ENCODE results near the gene ADCY7. TPM values are rescaled to one million over a fixed set of nuclear protein-coding genes. Genes with fewer than 3 reads are reported as not detected.

The ADCY7 gene
- total and polyA plus RNA-seq, 2 donors (not counting 1 experiment from before 2014, with no cell fraction given): 9.9 to 34.0 TPM

- no peak for DNase-seq (ENCODE audit: low read depth in 2 of 2)
- H3K27me3 ChIP-seq (ENCODE audit: control insufficient read depth, insufficient read depth, low read length): no peaks in the 10 kb centered on the region
- H3K4me3 ChIP-seq (replicated peaks in 1 of 4; ENCODE audit: control extremely low read depth in 1 of 4, insufficient read depth in 1 of 4, low read depth in 3 of 4, low read length in 4 of 4): peak overlapping the region; percentile 29 to 62 (median 52)
- H2AFZ ChIP-seq (ENCODE audit: low read length): peak overlapping the region; percentile 39
- H3K79me2 ChIP-seq (ENCODE audit: control insufficient read depth, insufficient read depth, low read length): no peaks in the 10 kb centered on the region
- no peaks in the 10 kb centered on the region for H4K20me1 ChIP-seq (ENCODE audit: control insufficient read depth, extremely low read depth, insufficient read depth, low read length)
- peaks cover 10% of the 10 kb centered on the region for H3K4me1 ChIP-seq (ENCODE audit: control insufficient read depth, extremely low read depth, insufficient read depth, low read length)
- no peak for TF ChIP-seq EZH2 (IDR thresholded peaks at IDR 0.05; ENCODE audit: low read length, missing control alignments)
- no peak for TF ChIP-seq CTCF (conservative IDR thresholded peaks at IDR 0.05 in 1 of 2, IDR thresholded peaks at IDR 0.05 in 1 of 2; ENCODE audit: low read depth in 1 of 2, low read length in 2 of 2)
- H3K27ac ChIP-seq (ENCODE audit: insufficient read depth, low read length): no peak overlapping the region
- no peaks in the 10 kb centered on the region for H3K9me3 ChIP-seq (ENCODE audit: control insufficient read depth, insufficient read depth, low read depth, low read length)
- H3K4me2 ChIP-seq (ENCODE audit: extremely low read depth, insufficient read depth, low read length): peak overlapping the region; percentile 79
- peak overlapping the region; percentile 67 for H3K9ac ChIP-seq (ENCODE audit: insufficient read depth, low read length)
- H3K36me3 ChIP-seq (ENCODE audit: control insufficient read depth, insufficient read depth, low read length): no peaks in the 10 kb centered on the region
Observed at GRCh38 chr16:50246299-50247122, 19.8 kb upstream of the ADCY7 start.

GRCh38 chr16:50247123-50247905 is 19.0 kb upstream of the ADCY7 start:
- Histone ChIP-seq H3K79me2 (ENCODE audit: control insufficient read depth, insufficient read depth, low read length) (no peaks in the 10 kb centered on the region), H3K27me3 (ENCODE audit: control insufficient read depth, insufficient read depth, low read length) (no peaks in the 10 kb centered on the region), H3K9ac (ENCODE audit: insufficient read depth, low read length) (no peak overlapping the region), H3K9me3 (ENCODE audit: control insufficient read depth, insufficient read depth, low read depth, low read length) (no peaks in the 10 kb centered on the region), H3K36me3 (ENCODE audit: control insufficient read depth, insufficient read depth, low read length) (no peaks in the 10 kb centered on the region), H2AFZ (ENCODE audit: low read length) (no peak overlapping the region), H4K20me1 (ENCODE audit: control insufficient read depth, extremely low read depth, insufficient read depth, low read length) (no peaks in the 10 kb centered on the region), H3K4me3 (replicated peaks in 1 of 4; ENCODE audit: control extremely low read depth in 1 of 4, insufficient read depth in 1 of 4, low read depth in 3 of 4, low read length in 4 of 4) (peak overlapping the region in 2 of 4 experiments; percentile 29 to 46), H3K4me2 (ENCODE audit: extremely low read depth, insufficient read depth, low read length) (no peak overlapping the region), H3K4me1 (ENCODE audit: control insufficient read depth, extremely low read depth, insufficient read depth, low read length) (peaks cover 12% of the 10 kb centered on the region), H3K27ac (ENCODE audit: insufficient read depth, low read length) (no peak overlapping the region)
- no peak for TF ChIP-seq EZH2 (IDR thresholded peaks at IDR 0.05; ENCODE audit: low read length, missing control alignments)
- no peak for TF ChIP-seq CTCF (conservative IDR thresholded peaks at IDR 0.05 in 1 of 2, IDR thresholded peaks at IDR 0.05 in 1 of 2; ENCODE audit: low read depth in 1 of 2, low read length in 2 of 2)
- DNase-seq (ENCODE audit: low read depth in 2 of 2): no peak

GRCh38 chr16:50247906-50248608 is 18.3 kb upstream of the ADCY7 start:
- DNase-seq (ENCODE audit: low read depth in 2 of 2): no peak
- no peaks in the 10 kb centered on the region for H3K27me3 ChIP-seq (ENCODE audit: control insufficient read depth, insufficient read depth, low read length)
- H3K4me3 ChIP-seq (replicated peaks in 1 of 4; ENCODE audit: control extremely low read depth in 1 of 4, insufficient read depth in 1 of 4, low read depth in 3 of 4, low read length in 4 of 4): no peak overlapping the region
- H4K20me1 ChIP-seq (ENCODE audit: control insufficient read depth, extremely low read depth, insufficient read depth, low read length): no peaks in the 10 kb centered on the region
- no peak overlapping the region for H3K27ac ChIP-seq (ENCODE audit: insufficient read depth, low read length)
- no peaks in the 10 kb centered on the region for H3K9me3 ChIP-seq (ENCODE audit: control insufficient read depth, insufficient read depth, low read depth, low read length)
- H3K79me2 ChIP-seq (ENCODE audit: control insufficient read depth, insufficient read depth, low read length): no peaks in the 10 kb centered on the region
- H3K4me2 ChIP-seq (ENCODE audit: extremely low read depth, insufficient read depth, low read length): no peak overlapping the region
- H3K4me1 ChIP-seq (ENCODE audit: control insufficient read depth, extremely low read depth, insufficient read depth, low read length): peaks cover 12% of the 10 kb centered on the region
- TF ChIP-seq CTCF (conservative IDR thresholded peaks at IDR 0.05 in 1 of 2, IDR thresholded peaks at IDR 0.05 in 1 of 2; ENCODE audit: low read depth in 1 of 2, low read length in 2 of 2) (no peak), EZH2 (IDR thresholded peaks at IDR 0.05; ENCODE audit: low read length, missing control alignments) (no peak)
- no peak overlapping the region for H2AFZ ChIP-seq (ENCODE audit: low read length)
- H3K9ac ChIP-seq (ENCODE audit: insufficient read depth, low read length): no peak overlapping the region
- no peaks in the 10 kb centered on the region for H3K36me3 ChIP-seq (ENCODE audit: control insufficient read depth, insufficient read depth, low read length)
